GM23248 (cell line): ENCODE results near the gene PTPRB.

Source experiments
- EZH2 ChIP-seq: fragments of 200-600 bp; sonication (generic); IDR thresholded peaks from 2 replicates; pipeline ENCODE4 v1.6.1; 2018; ENCODE audit warnings: antibody characterized with exemption, mild to moderate bottlenecking; ENCODE audit not compliant: insufficient read depth, poor library complexity, severe bottlenecking
- EZH2phosphoT487 ChIP-seq: fragments of 200-600 bp; sonication (generic); IDR thresholded peaks from 2 replicates; pipeline ENCODE4 v1.6.1; 2018; ENCODE audit warnings: antibody characterized with exemption, moderate library complexity, mild to moderate bottlenecking, low read depth; ENCODE audit not compliant: insufficient read depth

- TF ChIP-seq EZH2 (no peak), EZH2phosphoT487 (no peak)
Observed at GRCh38 chr12:70645494-70646317, 8.5 kb upstream of the PTPRB start.
